Activated gamma-delta T cell (primary cell): ENCODE data around the gene TMTC4.
"Not testable (repeated sequence)": the region's sequence is repeated elsewhere in the genome, so short reads cannot be mapped to it uniquely, and the experiment has no call there.

Source experiments
- DNase-seq: peaks from one replicate; lab custom pipeline; 2025; lab: John Stamatoyannopoulos, UW

The TMTC4 gene

GRCh38 chr13:100625447-100625846 lies 49.1 kb downstream of the TMTC4 start:
- no peak for DNase-seq

GRCh38 chr13:100620792-100621191 lies 53.8 kb downstream of the TMTC4 start:
- no peak for DNase-seq

GRCh38 chr13:100619940-100620339 lies 54.7 kb downstream of the TMTC4 start:
- no peak for DNase-seq

- not testable (repeated sequence) for DNase-seq
Measured at GRCh38 chr13:100618897-100619296, 55.7 kb downstream of the TMTC4 start.

GRCh38 chr13:100613031-100613430 lies 61.6 kb downstream of the TMTC4 start:
- no peak for DNase-seq

GRCh38 chr13:100611678-100612492 lies 62.7 kb downstream of the TMTC4 start:
- no peak for DNase-seq

- DNase-seq: no peak
Measured at GRCh38 chr13:100610391-100611347, 63.9 kb downstream of the TMTC4 start.

GRCh38 chr13:100608906-100609305 lies 65.7 kb downstream of the TMTC4 start:
- DNase-seq: no peak

- no peak for DNase-seq
Measured at GRCh38 chr13:100608489-100608888, 66.1 kb downstream of the TMTC4 start.

- no peak for DNase-seq
Measured at GRCh38 chr13:100604918-100605710, 69.5 kb downstream of the TMTC4 start.

GRCh38 chr13:100602493-100603111 lies 72.0 kb downstream of the TMTC4 start:
- no peak for DNase-seq

- DNase-seq: no peak
Measured at GRCh38 chr13:100601716-100602115, 72.9 kb downstream of the TMTC4 start.

GRCh38 chr13:100600915-100601314 lies 73.7 kb downstream of the TMTC4 start:
- DNase-seq: no peak

- no peak for DNase-seq
Measured at GRCh38 chr13:100600461-100600860, 74.1 kb downstream of the TMTC4 start.

- DNase-seq: no peak
Measured at GRCh38 chr13:100597253-100597652, 77.3 kb downstream of the TMTC4 start.

GRCh38 chr13:100596516-100596915 lies 78.1 kb downstream of the TMTC4 start:
- DNase-seq: no peak

- DNase-seq: no peak
Measured at GRCh38 chr13:100594731-100595130, 79.9 kb downstream of the TMTC4 start.

GRCh38 chr13:100594255-100594654 lies 80.3 kb downstream of the TMTC4 start:
- DNase-seq: no peak

- no peak for DNase-seq
Measured at GRCh38 chr13:100589178-100589725, 85.3 kb downstream of the TMTC4 start.

- DNase-seq: peak; percentile 66
Measured at GRCh38 chr13:100588331-100589177, 86.0 kb downstream of the TMTC4 start, which contains the start of gene GGACT. Gene GGACT, minus strand, starts transcription at chr13:100588789. Its CDS starts 56,198 bp downstream, at chr13:100532591.
